NK-92 treated with Interleukin-12 subunit alpha and Interleukin-12 subunit beta, amount 100 ng/mL, for 24 hours (cell line): ENCODE data around the gene RPP40.

Experiments
- DNase-seq: peaks from one replicate; lab custom pipeline; 2025; lab: John Stamatoyannopoulos, UW

Gene RPP40

GRCh38 chr6:4969609-4970285, 34.1 kb downstream of the RPP40 start:
- no peak for DNase-seq

GRCh38 chr6:4967301-4968030, 36.4 kb downstream of the RPP40 start:
- no peak for DNase-seq

GRCh38 chr6:4965562-4966389, 38.1 kb downstream of the RPP40 start:
- no peak for DNase-seq

- no peak for DNase-seq
Measured at GRCh38 chr6:4964675-4965561, 38.9 kb downstream of the RPP40 start.

GRCh38 chr6:4962905-4963304, 40.9 kb downstream of the RPP40 start:
- DNase-seq: no peak

GRCh38 chr6:4961322-4962168, 42.3 kb downstream of the RPP40 start:
- DNase-seq: no peak

- DNase-seq: no peak
Measured at GRCh38 chr6:4958624-4959023, 45.2 kb downstream of the RPP40 start.

GRCh38 chr6:4957521-4958231, 46.2 kb downstream of the RPP40 start:
- DNase-seq: no peak

- DNase-seq: no peak
Measured at GRCh38 chr6:4956625-4957024, 47.2 kb downstream of the RPP40 start.

GRCh38 chr6:4953440-4953839, 50.4 kb downstream of the RPP40 start:
- no peak for DNase-seq

GRCh38 chr6:4950836-4951533, 52.9 kb downstream of the RPP40 start:
- no peak for DNase-seq

GRCh38 chr6:4950076-4950475, 53.8 kb downstream of the RPP40 start:
- no peak for DNase-seq

GRCh38 chr6:4948781-4949450, 54.9 kb downstream of the RPP40 start:
- DNase-seq: no peak

GRCh38 chr6:4947716-4948115, 56.1 kb downstream of the RPP40 start:
- DNase-seq: no peak

GRCh38 chr6:4946521-4946920, 57.3 kb downstream of the RPP40 start:
- DNase-seq: no peak
